NCI-H345 (cell line): ENCODE results near the gene DUSP28.
"Not testable (repeated sequence)": the region's sequence is repeated elsewhere in the genome, so short reads cannot be mapped to it uniquely, and the experiment has no call there.

Experiments used
- DNase-seq: peaks from one replicate; lab custom pipeline; 2025; lab: John Stamatoyannopoulos, UW

The DUSP28 gene

GRCh38 chr2:240527153-240527750 lies 32.9 kb upstream of the DUSP28 start:
- no peak for DNase-seq

- no peak for DNase-seq
Measured at GRCh38 chr2:240528406-240529040, 31.6 kb upstream of the DUSP28 start.

GRCh38 chr2:240529344-240529999 lies 30.7 kb upstream of the DUSP28 start:
- no peak for DNase-seq

GRCh38 chr2:240530181-240530580 lies 30.0 kb upstream of the DUSP28 start:
- no peak for DNase-seq

- no peak for DNase-seq
Measured at GRCh38 chr2:240531038-240531437, 29.1 kb upstream of the DUSP28 start.

- DNase-seq = no peak
Measured at GRCh38 chr2:240532031-240532775, 28.0 kb upstream of the DUSP28 start.

- DNase-seq = no peak
Measured at GRCh38 chr2:240538031-240538780, 22.0 kb upstream of the DUSP28 start.

GRCh38 chr2:240539101-240539500 lies 21.1 kb upstream of the DUSP28 start:
- not testable (repeated sequence) for DNase-seq

GRCh38 chr2:240539906-240540305 lies 20.3 kb upstream of the DUSP28 start:
- DNase-seq = no peak

- DNase-seq = no peak
Measured at GRCh38 chr2:240551288-240551687, 8.9 kb upstream of the DUSP28 start.

GRCh38 chr2:240551811-240552210 lies 8.3 kb upstream of the DUSP28 start:
- no peak for DNase-seq

GRCh38 chr2:240553956-240554480 lies 6.1 kb upstream of the DUSP28 start:
- DNase-seq = no peak

- DNase-seq = no peak
Measured at GRCh38 chr2:240554767-240555493, 5.2 kb upstream of the DUSP28 start.

GRCh38 chr2:240555541-240556250 lies 4.5 kb upstream of the DUSP28 start:
- DNase-seq = no peak

GRCh38 chr2:240556553-240557100 lies 3.5 kb upstream of the DUSP28 start:
- no peak for DNase-seq

GRCh38 chr2:240557101-240557751 lies 2.9 kb upstream of the DUSP28 start:
- DNase-seq = no peak

- DNase-seq = peak; percentile 83
Measured at GRCh38 chr2:240557808-240558207, 2.3 kb upstream of the DUSP28 start, which contains the start of gene ANKMY1. Gene ANKMY1 (minus strand): TSS chr2:240557988. CDS start chr2:240557335, 653 bp downstream.

GRCh38 chr2:240558236-240558761 lies 1.9 kb upstream of the DUSP28 start:
- no peak for DNase-seq

GRCh38 chr2:240559286-240559685 lies 871 bp upstream of the DUSP28 start:
- no peak for DNase-seq
